Gastroesophageal sphincter (tissue), 3 donors: ENCODE results near the gene CMSS1.

Source experiments
- CTCF ChIP-seq, 4 experiments: fragments of 200-600 bp in 2 of 4; fragments of 450-650 bp in 2 of 4; sonication (generic) in 1 of 4; IDR thresholded peaks; one replicate each; pipeline ENCODE4 v1.5.1; 2017 to 2019; ENCODE audit warnings: antibody characterized with exemption in 4 of 4, mild to moderate bottlenecking in 2 of 4, moderate library complexity in 2 of 4
- EP300 ChIP-seq: sonication (generic); formaldehyde crosslinking; IDR thresholded peaks from one replicate; pipeline ENCODE4 v1.6.1; 2017; ENCODE audit warnings: antibody characterized with exemption, mild to moderate bottlenecking
- POLR2AphosphoS5 ChIP-seq: sonication (generic); formaldehyde crosslinking; IDR thresholded peaks from one replicate; pipeline ENCODE4 v1.6.1; 2017; ENCODE audit warnings: antibody characterized with exemption

- TF ChIP-seq CTCF (IDR thresholded peaks at IDR 0.05) = no peak
- TF ChIP-seq POLR2AphosphoS5 = no peak
- no peak for TF ChIP-seq EP300
These were observed 216.3 kb downstream of the CMSS1 start for GRCh38 chr3:100033903-100034471.
